ENCODE results near the gene ITGBL1. TPM values are rescaled to one million over a fixed set of nuclear protein-coding genes. Genes with fewer than 3 reads are reported as not detected.

ITGBL1 gene
- total and polyA plus RNA-seq, 2 of the 13 experiments (the other 11 are each of a cell fraction or from before 2014, with no cell fraction given): 0.02 TPM; not detected in 1

GRCh38 chr13:101467415-101467814 lies 14.9 kb downstream of the ITGBL1 start:
- DNase-seq (ENCODE audit: low spot score): no peak
- Histone ChIP-seq H3K27me3 (ENCODE audit: control insufficient read depth in 1 of 2, insufficient read depth in 2 of 2, low read length in 2 of 2) (no peaks in the 10 kb centered on the region), H3K9ac (ENCODE audit: insufficient read depth, low read depth, low read length) (no peak overlapping the region), H3K36me3 (replicated peaks in 1 of 2; ENCODE audit: control insufficient read depth in 1 of 2, insufficient read depth in 2 of 2, low read length in 2 of 2) (no peaks in the 10 kb centered on the region), H3K27ac (ENCODE audit: extremely low read length, insufficient read depth, low read length) (no peak overlapping the region), H2AFZ (ENCODE audit: low read length) (no peak overlapping the region), H4K20me1 (ENCODE audit: insufficient read depth, low read length) (no peaks in the 10 kb centered on the region), H3K4me1 (ENCODE audit: insufficient read depth, low read length) (no peaks in the 10 kb centered on the region), H3K4me2 (ENCODE audit: low read depth, low read length) (no peak overlapping the region), H3K79me2 (ENCODE audit: insufficient read depth, low read length) (no peaks in the 10 kb centered on the region), H3K9me3 (ENCODE audit: low read length) (no peaks in the 10 kb centered on the region), H3K4me3 (replicated peaks in 1 of 3; ENCODE audit: insufficient read depth in 1 of 3, low read depth in 2 of 3, low read length in 3 of 3) (no peak overlapping the region)
- WGBS (ENCODE audit: low lambda C conversion rate): 3% methylated on average over 4 of the region's 4 CpGs
- ChIA-PET POLR2A (no interaction called here), CTCF (ENCODE audit: low intra/inter-chr PET ratio, low total read pairs) (no interaction called here)
- intact Hi-C loops (cut with micrococcal nuclease; ENCODE audit: unreplicated experiment): no loop called here
- BruUV-seq (replicated peaks): no TSS peak
- no peak for ATAC-seq
- in situ Hi-C loops (cut with HindIII; ENCODE audit: extremely low pct_ligation_motif_present, low pct_unique_long_range_greater_than_20kb): loop anchor here (25.0 kb wide), 1 partner anchor 330 kb away; no protein-coding TSS in a partner anchor
- TF ChIP-seq RAD51 (IDR thresholded peaks at IDR 0.05; ENCODE audit: borderline replicate concordance): no peak
- no peak for TF ChIP-seq PRDM4 (CRISPR knock-in tag; IDR thresholded peaks at IDR 0.05; ENCODE audit: borderline replicate concordance)
- no peak for FAIRE-seq

- H3K4me2 ChIP-seq (ENCODE audit: low read depth, low read length): no peak overlapping the region
- BruUV-seq (replicated peaks): no TSS peak
- FAIRE-seq (no peak), DNase-seq (ENCODE audit: low spot score) (no peak), ATAC-seq (no peak)
- no peaks in the 10 kb centered on the region for H3K27me3 ChIP-seq (ENCODE audit: control insufficient read depth in 1 of 2, insufficient read depth in 2 of 2, low read length in 2 of 2)
- 21% methylated on average over 2 of the region's 2 CpGs for WGBS (ENCODE audit: low lambda C conversion rate)
- H3K4me3 ChIP-seq (replicated peaks in 1 of 3; ENCODE audit: insufficient read depth in 1 of 3, low read depth in 2 of 3, low read length in 3 of 3): no peak overlapping the region
- intact Hi-C loops (cut with micrococcal nuclease; ENCODE audit: unreplicated experiment): loop anchor here (5.0 kb wide), 1 partner anchor 326 kb away; no protein-coding TSS in a partner anchor
- H3K4me1 ChIP-seq (ENCODE audit: insufficient read depth, low read length): no peaks in the 10 kb centered on the region
- CTCF ChIA-PET (ENCODE audit: low intra/inter-chr PET ratio, low total read pairs): no interaction called here
- H3K79me2 ChIP-seq (ENCODE audit: insufficient read depth, low read length): no peaks in the 10 kb centered on the region
- no peaks in the 10 kb centered on the region for H4K20me1 ChIP-seq (ENCODE audit: insufficient read depth, low read length)
- H2AFZ ChIP-seq (ENCODE audit: low read length): no peak overlapping the region
- no peak overlapping the region for H3K9ac ChIP-seq (ENCODE audit: insufficient read depth, low read depth, low read length)
- POLR2A ChIA-PET: no interaction called here
- in situ Hi-C loops (cut with HindIII; ENCODE audit: extremely low pct_ligation_motif_present, low pct_unique_long_range_greater_than_20kb): loop anchor here (25.0 kb wide), 1 partner anchor 336 kb away; no protein-coding TSS in a partner anchor
- no peaks in the 10 kb centered on the region for H3K36me3 ChIP-seq (replicated peaks in 1 of 2; ENCODE audit: control insufficient read depth in 1 of 2, insufficient read depth in 2 of 2, low read length in 2 of 2)
- H3K27ac ChIP-seq (ENCODE audit: extremely low read length, insufficient read depth, low read length): no peak overlapping the region
- H3K9me3 ChIP-seq (ENCODE audit: low read length): no peaks in the 10 kb centered on the region
- TF ChIP-seq PHF8 (CRISPR knock-in tag; IDR thresholded peaks at IDR 0.05) (no peak), SNRNP70 (IDR thresholded peaks at IDR 0.05; ENCODE audit: low read depth, low read length) (no peak), FOXP1 (IDR thresholded peaks at IDR 0.05) (no peak), FOXP1 (CRISPR knock-in tag; IDR thresholded peaks at IDR 0.05) (no peak), DR1 (CRISPR knock-in tag; IDR thresholded peaks at IDR 0.05) (no peak), SMAD3 (CRISPR knock-in tag; IDR thresholded peaks at IDR 0.05) (no peak), ERF (CRISPR knock-in tag; IDR thresholded peaks at IDR 0.05) (no peak), HNF4G (IDR thresholded peaks at IDR 0.05; ENCODE audit: borderline replicate concordance, low read depth, low read length) (no peak), HNF4G (CRISPR knock-in tag; IDR thresholded peaks at IDR 0.05; ENCODE audit: borderline replicate concordance, low read depth) (no peak), GPN1 (CRISPR knock-in tag; IDR thresholded peaks at IDR 0.05; ENCODE audit: borderline replicate concordance) (no peak), ARID5B (CRISPR knock-in tag; IDR thresholded peaks at IDR 0.05) (no peak), STAG1 (CRISPR knock-in tag; IDR thresholded peaks at IDR 0.05) (no peak), MTF2 (CRISPR knock-in tag; IDR thresholded peaks at IDR 0.05; ENCODE audit: borderline replicate concordance) (no peak)
Measured at GRCh38 chr13:101473458-101473857, 21.0 kb downstream of the ITGBL1 start.

All from HepG2 (cell line).